Fibroblast of mammary gland (primary cell): Measurements from ENCODE around the gene STMN3.

Experiments
- DNase-seq: peaks from one replicate; pipeline ENCODE4 v3.0.0-alpha.2; 2010; ENCODE audit warnings: low read depth
- H3K4me3 ChIP-seq: 2 replicates; pipeline ENCODE4 v1.5.1; 2011; ENCODE audit warnings: low read depth, mild to moderate bottlenecking, low read length, moderate library complexity; ENCODE audit not compliant: control insufficient read depth
- TF ChIP-seq, protein P1 (sequence below): conservative IDR thresholded peaks from 2 replicates; pipeline ENCODE4 v1.5.1; 2011; ENCODE audit warnings: low read depth, low read length, inconsistent platforms; ENCODE audit not compliant: control insufficient read depth, insufficient read depth

STMN3 gene

GRCh38 chr20:63680857-63681608, 27.8 kb upstream of the STMN3 start:
- TF ChIP-seq, protein P1, sequence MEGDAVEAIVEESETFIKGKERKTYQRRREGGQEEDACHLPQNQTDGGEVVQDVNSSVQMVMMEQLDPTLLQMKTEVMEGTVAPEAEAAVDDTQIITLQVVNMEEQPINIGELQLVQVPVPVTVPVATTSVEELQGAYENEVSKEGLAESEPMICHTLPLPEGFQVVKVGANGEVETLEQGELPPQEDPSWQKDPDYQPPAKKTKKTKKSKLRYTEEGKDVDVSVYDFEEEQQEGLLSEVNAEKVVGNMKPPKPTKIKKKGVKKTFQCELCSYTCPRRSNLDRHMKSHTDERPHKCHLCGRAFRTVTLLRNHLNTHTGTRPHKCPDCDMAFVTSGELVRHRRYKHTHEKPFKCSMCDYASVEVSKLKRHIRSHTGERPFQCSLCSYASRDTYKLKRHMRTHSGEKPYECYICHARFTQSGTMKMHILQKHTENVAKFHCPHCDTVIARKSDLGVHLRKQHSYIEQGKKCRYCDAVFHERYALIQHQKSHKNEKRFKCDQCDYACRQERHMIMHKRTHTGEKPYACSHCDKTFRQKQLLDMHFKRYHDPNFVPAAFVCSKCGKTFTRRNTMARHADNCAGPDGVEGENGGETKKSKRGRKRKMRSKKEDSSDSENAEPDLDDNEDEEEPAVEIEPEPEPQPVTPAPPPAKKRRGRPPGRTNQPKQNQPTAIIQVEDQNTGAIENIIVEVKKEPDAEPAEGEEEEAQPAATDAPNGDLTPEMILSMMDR: no peak
- H3K4me3 ChIP-seq: no peak overlapping the region
- no peak for DNase-seq

DNA sequence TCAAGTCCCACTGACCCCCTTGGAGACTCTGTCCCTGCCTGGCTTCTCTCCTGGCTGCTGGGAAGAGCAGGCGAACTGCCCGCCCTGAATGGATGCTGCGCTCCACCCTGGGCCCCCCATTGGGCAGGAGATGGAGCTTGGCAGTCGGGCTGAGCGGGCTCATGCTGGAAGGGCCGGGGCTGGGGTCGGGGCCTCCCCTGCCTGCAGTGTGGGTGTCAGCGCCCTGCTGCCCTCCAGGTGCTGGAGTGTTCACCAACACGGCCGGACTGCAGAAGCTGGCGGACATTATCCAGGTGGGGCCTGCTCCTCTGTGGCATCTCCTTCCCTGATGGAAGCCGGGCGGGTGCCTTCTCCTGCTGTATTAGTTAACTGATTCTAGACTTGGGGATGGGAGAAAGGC, 27.2 kb upstream of the STMN3 start:
- DNase-seq: no peak
- H3K4me3 ChIP-seq: no peak overlapping the region
- TF ChIP-seq, protein P1: no peak

GRCh38 chr20:63679799-63680305, 26.6 kb upstream of the STMN3 start:
- DNase-seq: no peak
- TF ChIP-seq, protein P1: no peak
- no peak overlapping the region for H3K4me3 ChIP-seq

GRCh38 chr20:63678667-63679465, 25.6 kb upstream of the STMN3 start:
- TF ChIP-seq, protein P1: no peak
- DNase-seq: no peak
- H3K4me3 ChIP-seq: no peak overlapping the region

- DNase-seq: no peak
- no peak overlapping the region for H3K4me3 ChIP-seq
- TF ChIP-seq, protein P1: no peak
Measured at GRCh38 chr20:63678071-63678470, 24.8 kb upstream of the STMN3 start.

- H3K4me3 ChIP-seq: no peak overlapping the region
- TF ChIP-seq, protein P1: no peak
- DNase-seq: no peak
Measured at GRCh38 chr20:63675681-63676368, 22.6 kb upstream of the STMN3 start.
